IPS-NIHi11 (cell line): Measurements from ENCODE around the gene MED19.
A peak's percentile ranks its signal among the peaks of the same experiment; 100 is the strongest.
"Not testable (repeated sequence)": the region's sequence is repeated elsewhere in the genome, so short reads cannot be mapped to it uniquely, and the experiment has no call there.

Experiments
- DNase-seq: peaks from one replicate; pipeline ENCODE4 v3.0.0; 2012; ENCODE audit warnings: mixed read lengths, low spot score

The MED19 gene

GRCh38 chr11:57711414-57712255 is at the start of gene MED19:
MED19 (minus strand) TSS chr11:57712215; CDS start chr11:57712179, 36 bp downstream.
- DNase-seq = peak; percentile 92

- DNase-seq = no peak
Observed at GRCh38 chr11:57758174-57758573, 46.2 kb upstream of the MED19 start.

- DNase-seq = peak; percentile 41
Observed at GRCh38 chr11:57752954-57753353, 40.9 kb upstream of the MED19 start.

GRCh38 chr11:57751676-57752253 is 39.8 kb upstream of the MED19 start, which contains the start of gene BTBD18:
BTBD18 (minus strand) TSS chr11:57751819; CDS start chr11:57751188, 631 bp downstream.
- DNase-seq = peak; percentile 53

- DNase-seq = no peak
Observed at GRCh38 chr11:57751176-57751575, 39.2 kb upstream of the MED19 start.

- DNase-seq = no peak
Observed at GRCh38 chr11:57746920-57747319, 34.9 kb upstream of the MED19 start.

- DNase-seq = no peak
Observed at GRCh38 chr11:57745206-57745605, 33.2 kb upstream of the MED19 start.

GRCh38 chr11:57744357-57744756 is 32.3 kb upstream of the MED19 start:
- DNase-seq = no peak

GRCh38 chr11:57742087-57742452 is 30.1 kb upstream of the MED19 start:
- DNase-seq = no peak

- DNase-seq = peak; percentile 96
Observed at GRCh38 chr11:57741132-57742086, 29.4 kb upstream of the MED19 start, which contains the start of gene SELENOH. SELENOH (plus strand) TSS chr11:57741491; CDS start chr11:57741596, 105 bp downstream.

GRCh38 chr11:57735619-57736298 is 23.7 kb upstream of the MED19 start:
- DNase-seq = no peak

GRCh38 chr11:57732661-57733060 is 20.6 kb upstream of the MED19 start:
- DNase-seq = no peak

GRCh38 chr11:57729479-57729878 is 17.5 kb upstream of the MED19 start:
- DNase-seq = no peak

GRCh38 chr11:57728829-57729228 is 16.8 kb upstream of the MED19 start:
- no peak for DNase-seq

GRCh38 chr11:57727185-57727584 is 15.2 kb upstream of the MED19 start:
- DNase-seq = no peak

GRCh38 chr11:57716726-57717125 is 4.7 kb upstream of the MED19 start:
- not testable (repeated sequence) for DNase-seq

GRCh38 chr11:57713835-57714234 is 1.8 kb upstream of the MED19 start:
- no peak for DNase-seq

- DNase-seq = peak; percentile 89
Observed at GRCh38 chr11:57712256-57713150, 488 bp upstream of the MED19 start, which contains the start of gene TMX2. TMX2 (plus strand) TSS chr11:57712593; CDS start chr11:57712619, 26 bp downstream.

- no peak for DNase-seq
Observed at GRCh38 chr11:57709802-57710367, 2.1 kb downstream of the MED19 start.

GRCh38 chr11:57705432-57705831 is 6.6 kb downstream of the MED19 start:
- DNase-seq = not testable (repeated sequence)
